ENCODE measurements around the gene TP73.

Gene TP73

GRCh38 chr1:3761296-3762010, 109.1 kb downstream of the TP73 start:
- no peak for TF ChIP-seq CTCF (IDR thresholded peaks at IDR 0.05; ENCODE audit: control extremely low read depth, extremely low read depth, low read depth, missing control alignments)
- CTCF ChIA-PET = interaction anchor here (1.1 to 2.1 kb wide), 4 partner anchors 8 to 40 kb away, joined by 3 to 7 read pairs (median 4); no protein-coding TSS in a partner anchor
- POLR2A ChIA-PET = no interaction called here
- DNase-seq (ENCODE audit: extremely low spot score) = no peak

GRCh38 chr1:3762151-3762872, 110.0 kb downstream of the TP73 start:
- DNase-seq (ENCODE audit: extremely low spot score) = no peak
- no peak for TF ChIP-seq CTCF (IDR thresholded peaks at IDR 0.05; ENCODE audit: control extremely low read depth, extremely low read depth, low read depth, missing control alignments)
- CTCF ChIA-PET = interaction anchor here (1.1 kb wide), 1 partner anchor 13 kb away, joined by 4 read pairs; no protein-coding TSS in a partner anchor
- POLR2A ChIA-PET = no interaction called here

- DNase-seq (ENCODE audit: extremely low spot score) = no peak
- POLR2A ChIA-PET = no interaction called here
- CTCF ChIA-PET = no interaction called here
- TF ChIP-seq CTCF (IDR thresholded peaks at IDR 0.05; ENCODE audit: control extremely low read depth, extremely low read depth, low read depth, missing control alignments) = no peak
Measured at GRCh38 chr1:3762873-3763228, 110.5 kb downstream of the TP73 start.

GRCh38 chr1:3763351-3764125, 111.2 kb downstream of the TP73 start:
- no peak for TF ChIP-seq CTCF (IDR thresholded peaks at IDR 0.05; ENCODE audit: control extremely low read depth, extremely low read depth, low read depth, missing control alignments)
- DNase-seq (ENCODE audit: extremely low spot score) = no peak
- CTCF ChIA-PET = no interaction called here
- POLR2A ChIA-PET = no interaction called here

GRCh38 chr1:3767328-3767925, 115.1 kb downstream of the TP73 start:
- no peak for DNase-seq (ENCODE audit: extremely low spot score)

More at GRCh38 chr1:3767328-3767925, 115.1 kb downstream of the TP73 start:
- POLR2A ChIA-PET = interaction anchor here (0.7 kb wide), 1 partner anchor 27 kb away, joined by 4 read pairs; no protein-coding TSS in a partner anchor
- TF ChIP-seq CTCF (IDR thresholded peaks at IDR 0.05; ENCODE audit: control extremely low read depth, extremely low read depth, low read depth, missing control alignments) = no peak
- CTCF ChIA-PET = interaction anchor here (1.1 to 1.9 kb wide), 5 partner anchors 8 to 147 kb away, joined by 3 to 6 read pairs (median 4); partner anchors contain the start of gene LRRC47
